HG03575 (cell line): ENCODE results near the gene UNKL.

ENCODE experiments used
- ATAC-seq: cut with Tn5 transposase; IDR thresholded peaks from one replicate; pipeline ENCODE4 v1.9.1; 2021; ENCODE audit not compliant: unreplicated experiment, insufficient number of reproducible peaks, low FRiP score; ENCODE audit errors: extremely low read depth

Gene UNKL

GRCh38 chr16:1387331-1387730, 27.2 kb downstream of the UNKL start:
- ATAC-seq = no peak

DNA sequence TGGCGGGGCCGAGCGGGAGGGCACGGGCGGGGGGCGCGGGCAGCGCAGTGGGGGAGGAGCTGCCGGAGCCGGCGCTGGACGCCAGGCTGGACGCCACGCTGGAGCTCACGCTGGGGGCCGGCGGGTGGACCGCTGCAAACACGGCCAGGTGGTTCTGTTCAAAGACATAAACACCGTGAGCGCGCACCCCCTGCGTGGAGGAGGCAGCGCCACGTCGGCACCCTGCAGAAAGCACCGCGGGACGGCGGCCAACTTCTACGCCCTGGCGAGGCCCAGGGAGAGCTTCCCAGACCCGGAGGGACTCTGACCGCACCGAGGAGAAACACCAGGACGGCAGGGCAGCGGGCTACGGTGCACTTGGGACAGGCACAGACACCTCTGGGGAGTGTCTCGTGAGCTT, 29.3 kb downstream of the UNKL start:
- no peak for ATAC-seq

DNA sequence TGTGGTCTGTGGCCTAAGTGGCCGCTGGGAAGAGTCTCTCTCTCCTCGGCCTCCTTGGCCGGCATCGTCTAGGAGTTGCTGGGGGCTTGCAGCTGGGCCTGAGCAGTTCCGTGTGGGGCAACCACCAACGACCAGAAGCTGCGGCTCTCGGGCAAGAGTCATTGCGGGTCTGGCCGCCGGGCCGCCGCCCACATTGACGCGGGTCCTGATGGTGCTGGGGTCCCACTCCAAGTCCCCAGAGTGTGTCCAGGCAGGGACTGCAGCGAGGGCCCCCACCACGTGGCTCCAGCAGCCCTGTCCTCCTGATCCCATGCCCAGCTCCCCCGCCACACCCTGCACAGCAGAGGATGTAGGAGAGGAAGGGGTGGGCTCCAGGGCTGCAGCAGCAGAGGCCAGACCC, 30.9 kb downstream of the UNKL start:
- ATAC-seq = no peak

DNA sequence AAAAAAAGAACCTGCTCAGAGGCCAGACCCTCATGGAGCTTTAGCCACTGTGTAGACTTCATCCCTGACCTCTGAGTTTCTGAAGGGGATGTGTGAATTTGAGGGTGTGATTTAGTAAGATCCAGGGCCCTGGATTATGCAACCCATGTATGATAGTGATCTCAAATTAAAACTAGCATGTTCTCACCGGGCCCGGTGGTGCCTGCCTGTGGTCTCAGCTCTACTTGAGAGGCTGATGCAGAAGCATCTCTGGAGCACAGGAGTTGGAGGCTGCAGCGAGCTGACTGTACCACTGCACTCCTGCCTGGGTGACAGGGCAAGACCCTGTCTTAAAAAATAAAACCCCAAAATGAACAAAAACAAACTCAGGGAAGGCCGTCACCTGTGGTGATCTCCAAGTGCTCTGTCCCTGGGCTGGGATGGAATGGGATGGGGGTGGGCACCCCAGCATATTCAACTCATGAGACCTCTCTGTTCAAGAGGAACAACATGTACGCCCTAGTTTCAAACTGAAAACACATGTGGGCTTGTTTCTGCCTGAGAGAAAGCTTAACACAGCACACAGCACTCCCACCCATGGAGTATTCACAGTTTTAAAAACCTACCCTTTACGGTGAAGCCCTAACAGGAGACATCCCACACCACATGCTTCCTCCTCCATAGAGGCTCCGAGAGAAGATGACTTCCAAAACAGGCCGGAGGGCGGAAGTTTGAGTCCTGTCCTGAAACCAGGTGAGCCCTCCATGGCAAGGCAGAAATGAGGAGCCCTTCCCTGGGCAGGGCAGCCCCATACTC, 32.7 kb downstream of the UNKL start:
- ATAC-seq = no peak

GRCh38 chr16:1380195-1380594, 34.3 kb downstream of the UNKL start:
- no peak for ATAC-seq

- ATAC-seq = no peak
Observed at GRCh38 chr16:1379304-1380076, 35.0 kb downstream of the UNKL start.

DNA sequence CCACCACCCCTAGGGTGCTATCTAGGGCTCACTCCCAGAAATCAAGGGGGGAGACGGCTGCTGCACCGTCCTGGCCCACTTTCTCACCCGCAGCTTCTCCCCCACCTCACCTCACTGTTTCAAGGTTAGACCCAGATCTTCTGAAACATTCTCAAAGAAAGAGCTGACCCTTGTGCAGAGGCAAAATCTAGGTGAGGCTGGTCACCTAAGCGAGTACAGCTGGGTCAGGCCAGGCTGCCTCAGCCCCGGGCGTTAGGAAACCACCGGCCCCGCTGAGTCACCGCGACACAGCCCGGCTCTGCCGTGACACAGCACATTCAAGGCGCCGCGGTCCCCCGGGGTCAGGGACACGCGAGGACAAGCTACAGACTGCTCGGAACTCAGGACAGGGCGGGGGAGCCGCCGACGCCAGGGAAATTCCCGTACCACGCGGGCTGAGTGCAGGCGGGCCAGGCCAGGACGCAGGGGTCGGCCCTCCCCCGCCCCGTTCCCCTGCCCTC, 35.6 kb downstream of the UNKL start:
- ATAC-seq = no peak

DNA sequence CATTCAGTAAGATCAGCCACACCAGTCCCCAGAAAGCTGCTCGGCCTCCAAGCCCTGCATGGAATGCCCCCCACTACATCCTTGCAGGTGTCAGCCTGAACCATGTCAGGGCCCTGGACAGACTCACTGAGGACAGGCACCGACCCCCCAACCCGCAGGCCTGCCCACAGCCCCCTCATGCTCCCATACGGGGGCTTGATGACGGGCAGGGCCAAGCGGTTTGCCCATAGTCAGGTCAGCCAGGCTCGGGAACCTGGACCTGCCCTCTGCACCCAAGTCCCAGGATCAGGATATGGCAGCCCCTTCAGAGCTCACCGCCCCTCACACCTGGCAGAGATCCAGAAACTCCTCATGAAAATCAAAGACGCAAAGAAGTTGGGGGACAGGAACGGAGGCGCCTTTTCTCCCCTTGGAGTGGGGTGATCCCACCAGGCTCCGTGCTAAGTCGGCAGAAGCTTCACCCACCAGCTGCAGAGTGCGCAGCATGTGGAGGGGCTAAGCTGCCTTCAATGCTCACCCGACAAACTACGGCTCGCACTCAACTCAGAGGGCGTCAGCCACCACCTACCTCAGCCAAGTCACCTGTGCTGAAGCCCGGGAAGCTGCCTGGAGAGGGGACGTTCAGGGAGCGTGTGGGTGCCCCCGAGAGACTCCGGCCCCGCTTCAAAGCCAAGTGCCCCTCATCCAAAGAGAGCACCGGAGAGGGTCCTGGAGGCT, 36.3 kb downstream of the UNKL start:
- no peak for ATAC-seq

DNA sequence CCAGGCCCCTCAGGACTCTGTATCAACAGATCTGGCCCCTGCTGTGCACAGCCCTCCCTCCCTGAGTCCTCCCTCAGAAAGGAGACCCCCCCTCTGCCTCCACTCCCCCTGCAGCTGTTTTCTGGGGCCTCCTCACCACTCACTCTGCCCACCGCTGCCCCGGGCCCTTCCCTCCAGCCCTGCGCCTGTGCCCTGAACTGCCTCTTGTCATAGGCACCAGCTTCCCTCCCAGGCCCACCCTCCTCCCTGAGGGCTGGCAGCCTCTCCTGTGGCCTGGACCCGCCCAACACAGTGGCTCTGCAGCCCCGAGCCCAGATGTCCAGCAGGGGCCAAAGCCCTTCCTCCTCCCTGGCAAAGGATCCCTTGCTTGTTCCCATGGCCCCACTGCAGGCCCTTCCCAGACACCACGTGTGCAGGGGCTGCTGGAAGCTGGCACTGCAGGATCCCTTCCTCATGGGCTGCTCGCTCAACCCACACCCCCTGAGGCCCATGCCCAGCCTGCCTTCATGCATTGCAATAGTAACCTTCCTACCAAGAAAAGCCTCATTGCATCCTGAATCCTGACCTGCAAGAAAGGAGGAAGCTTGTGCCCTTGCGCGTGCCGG, 37.0 kb downstream of the UNKL start:
- no peak for ATAC-seq

DNA sequence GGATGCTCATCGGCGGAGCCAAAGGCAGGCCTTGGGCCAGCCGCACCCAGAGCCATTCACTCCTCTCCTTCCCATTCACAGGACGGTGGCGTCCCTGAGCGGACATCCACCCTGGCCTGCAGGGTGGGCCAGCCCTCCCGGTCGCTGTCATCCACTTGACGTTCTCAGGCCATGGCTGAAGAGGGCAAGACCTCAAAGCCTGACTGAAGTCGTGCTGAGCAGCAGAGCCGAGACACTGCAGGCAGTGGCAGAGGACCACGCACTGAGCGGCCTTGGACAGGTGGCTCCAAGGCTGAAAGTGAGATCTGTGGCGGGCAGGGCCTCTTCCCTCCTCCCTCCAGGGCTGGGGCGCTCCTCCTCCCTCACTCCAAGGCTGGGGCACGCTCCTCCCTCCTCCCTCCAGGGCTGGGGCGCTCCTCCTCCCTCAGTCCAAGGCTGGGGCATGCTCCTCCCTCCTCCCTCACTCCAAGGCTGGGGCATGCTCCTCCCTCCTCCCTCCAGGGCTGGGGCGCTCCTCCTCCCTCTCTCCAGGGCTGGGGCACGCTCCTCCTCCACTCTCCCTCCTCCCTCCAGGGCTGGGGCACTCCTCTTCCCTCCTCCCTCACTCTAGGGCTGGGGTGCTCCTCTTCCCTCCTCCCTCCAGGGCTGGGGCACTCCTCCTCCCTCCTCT, 38.6 kb downstream of the UNKL start:
- no peak for ATAC-seq

DNA sequence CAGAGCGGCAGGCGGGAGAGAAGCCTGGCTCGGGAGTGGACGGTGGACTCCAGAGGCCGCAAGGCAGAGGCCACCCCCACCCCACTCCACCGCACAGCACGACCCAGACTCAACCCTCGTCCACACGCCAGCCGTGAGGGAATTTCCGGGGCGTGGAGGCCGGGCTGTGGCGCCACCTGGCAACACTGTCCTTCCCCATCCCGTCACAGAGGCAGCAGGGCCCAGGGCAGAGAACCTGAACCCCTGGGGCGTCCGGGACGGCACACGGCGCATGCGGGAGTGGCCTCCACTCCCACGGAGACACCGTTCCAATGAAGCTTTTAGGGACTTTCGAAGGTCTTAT, 39.2 kb downstream of the UNKL start:
- ATAC-seq = no peak

DNA sequence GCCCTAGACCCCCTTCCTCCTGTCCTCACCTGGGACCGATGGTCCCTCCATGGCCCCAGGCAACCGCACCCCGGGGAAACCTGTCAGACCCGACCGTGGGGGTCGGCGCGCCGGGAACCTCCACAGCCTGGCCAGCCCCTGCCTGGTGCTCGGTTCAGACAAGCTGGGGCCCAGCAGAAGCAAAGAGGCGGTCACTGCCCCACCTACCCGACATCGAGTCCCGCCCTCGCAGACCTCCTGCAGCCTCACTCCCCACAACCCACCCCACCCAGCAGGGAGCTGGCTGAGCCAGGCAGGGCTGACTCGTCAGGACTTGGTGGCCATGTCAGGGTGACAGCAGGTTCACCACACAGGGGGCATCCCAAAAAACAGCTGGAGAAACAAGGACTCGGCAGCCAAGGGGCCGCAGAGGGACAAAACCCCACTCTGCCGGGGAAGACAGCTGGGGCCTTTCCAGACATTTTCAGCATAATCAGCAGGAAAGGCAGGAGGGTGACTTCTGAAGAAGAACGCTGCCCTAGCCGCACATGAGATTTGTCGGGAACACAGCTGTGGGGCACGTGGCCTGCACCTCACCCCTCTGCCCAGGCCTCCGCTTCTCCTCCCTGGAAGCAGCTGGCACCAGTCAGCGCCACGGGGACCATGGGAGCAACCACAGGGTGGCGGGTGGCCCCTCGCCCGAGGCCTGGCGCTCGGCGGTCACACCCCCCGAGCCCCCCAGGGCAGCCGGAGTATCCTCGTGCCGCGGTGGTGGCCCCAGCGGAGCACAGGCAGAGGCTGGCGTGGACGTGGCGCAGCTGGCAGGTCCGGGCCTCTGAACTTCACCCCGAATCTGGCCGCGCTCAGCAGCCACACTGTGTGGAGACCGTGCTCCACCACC, 39.8 kb downstream of the UNKL start:
- no peak for ATAC-seq

- ATAC-seq = no peak
Observed at GRCh38 chr16:1372292-1372950, 42.1 kb downstream of the UNKL start.

DNA sequence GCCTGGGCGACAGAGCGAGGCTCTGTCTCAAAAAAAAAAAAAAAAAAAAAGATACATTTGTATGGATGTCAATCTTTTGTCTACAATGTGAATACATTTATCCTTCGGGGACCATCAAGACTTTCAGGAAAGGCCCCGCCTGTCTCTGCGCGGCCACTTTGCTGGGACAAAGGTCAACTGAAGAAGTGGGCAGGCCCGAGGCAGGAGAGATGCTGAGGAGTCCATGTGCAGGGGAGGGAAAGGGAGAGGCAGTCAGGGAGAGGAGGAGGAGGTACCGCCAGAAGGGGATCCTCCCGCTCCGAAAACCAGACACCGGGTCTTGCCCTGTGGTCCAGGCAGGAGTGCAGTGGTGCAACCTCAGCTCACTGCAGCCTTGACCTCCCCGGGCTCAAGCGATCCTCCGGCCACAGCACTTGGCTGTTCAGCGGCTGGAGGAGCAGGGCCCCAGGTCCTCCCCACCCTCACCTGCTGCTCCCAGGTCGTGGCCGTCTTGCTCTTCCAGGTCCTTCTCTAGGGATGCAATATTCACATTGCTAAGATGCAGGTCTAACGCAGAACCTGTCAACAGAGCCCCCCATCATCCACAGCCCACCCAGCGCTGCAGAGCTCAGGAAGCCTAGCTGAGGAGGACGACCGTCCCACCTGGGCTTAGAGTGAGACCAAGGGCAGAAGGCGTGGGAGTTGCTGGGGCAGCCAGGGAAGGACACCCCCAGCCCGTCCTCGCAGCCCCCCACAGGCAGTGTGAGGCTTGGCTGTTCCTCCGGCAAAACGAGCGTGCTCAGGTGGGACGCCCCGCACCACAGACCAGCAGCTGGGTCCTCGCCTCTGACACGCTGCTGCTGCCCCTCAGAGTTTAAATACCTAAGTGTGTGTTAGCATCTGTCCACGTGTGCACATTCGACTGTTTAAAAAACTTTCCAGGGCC, 43.2 kb downstream of the UNKL start:
- no peak for ATAC-seq

DNA sequence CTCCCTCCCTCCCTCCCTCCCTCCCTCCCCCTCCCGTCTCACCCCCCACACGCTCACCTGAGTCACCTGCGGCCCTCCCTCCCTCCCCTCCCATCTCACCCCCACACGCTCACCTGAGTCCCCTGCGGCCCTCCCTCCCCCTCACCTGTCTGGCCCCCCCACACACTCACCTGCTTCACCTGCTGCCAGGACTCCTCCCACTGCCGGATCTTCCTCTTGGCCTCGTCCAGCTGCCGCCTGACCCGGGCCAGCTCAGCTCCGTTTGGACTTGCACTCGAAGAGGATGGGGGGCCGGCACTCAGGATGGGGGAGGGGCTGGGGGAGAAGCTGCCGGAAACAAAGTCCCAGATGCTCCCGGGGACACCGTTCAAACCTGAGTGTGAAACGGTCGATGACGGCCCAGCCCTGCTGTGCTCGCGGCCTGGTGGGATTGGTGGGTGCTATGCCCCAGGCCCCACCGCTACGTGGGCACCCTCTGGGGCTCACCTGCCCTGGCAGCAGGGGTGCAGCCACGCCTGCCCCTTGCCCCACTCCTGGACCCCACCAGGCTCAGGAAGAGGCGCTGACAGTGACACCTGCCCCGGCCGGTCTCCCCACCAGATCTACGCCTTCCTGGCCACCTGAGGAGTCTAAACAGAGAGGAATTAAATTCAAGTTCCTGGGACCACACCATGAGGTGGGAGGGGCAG, 46.9 kb downstream of the UNKL start:
- no peak for ATAC-seq

GRCh38 chr16:1366712-1367299, 47.7 kb downstream of the UNKL start:
- ATAC-seq = no peak
